GM10266 (cell line): Measurements from ENCODE around the gene TENT4A.
"Not testable (repeated sequence)": the region's sequence is repeated elsewhere in the genome, so short reads cannot be mapped to it uniquely, and the experiment has no call there.

Experiments
- DNase-seq: peaks from one replicate; pipeline ENCODE4 v3.0.0; 2012; ENCODE audit errors: extremely low spot score
- CTCF ChIP-seq: IDR thresholded peaks from 2 replicates; pipeline ENCODE4 v1.5.1; 2012; ENCODE audit warnings: mild to moderate bottlenecking, low read depth; ENCODE audit not compliant: control insufficient read depth, insufficient read depth; ENCODE audit errors: missing control alignments

TENT4A gene

GRCh38 chr5:6768590-6769230 lies 55.5 kb downstream of the TENT4A start:
- no peak for TF ChIP-seq CTCF
- no peak for DNase-seq

- TF ChIP-seq CTCF, result no peak
Observed at GRCh38 chr5:6770826-6771607, 57.8 kb downstream of the TENT4A start.

DNA sequence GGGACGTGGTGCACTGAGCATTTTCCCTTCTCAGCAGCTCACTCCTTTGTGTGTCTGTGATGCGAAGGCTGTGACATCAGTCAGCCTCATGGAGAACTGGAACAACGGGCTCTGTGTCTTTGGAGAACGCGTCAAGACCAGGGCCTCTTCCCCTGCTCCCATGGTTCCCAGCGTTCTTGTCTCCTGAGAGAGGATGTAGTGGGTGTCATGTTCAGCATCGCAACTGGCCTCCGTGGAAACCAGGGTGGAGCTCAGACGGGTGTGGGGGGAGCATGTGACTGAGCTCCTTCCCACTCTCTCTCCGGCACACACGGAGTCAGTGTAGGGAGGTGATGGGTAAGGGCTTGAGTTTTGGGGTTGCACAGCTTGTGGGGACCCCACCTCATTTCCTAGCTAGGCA lies 59.7 kb downstream of the TENT4A start:
- no peak for DNase-seq

More at GRCh38 chr5:6770826-6771607, 57.8 kb downstream of the TENT4A start:
- DNase-seq, result no peak

GRCh38 chr5:6773342-6774035 lies 60.3 kb downstream of the TENT4A start:
- no peak for TF ChIP-seq CTCF
- DNase-seq, result no peak

More for the DNA sequence above, 59.7 kb downstream of the TENT4A start:
- TF ChIP-seq CTCF, result no peak

DNA sequence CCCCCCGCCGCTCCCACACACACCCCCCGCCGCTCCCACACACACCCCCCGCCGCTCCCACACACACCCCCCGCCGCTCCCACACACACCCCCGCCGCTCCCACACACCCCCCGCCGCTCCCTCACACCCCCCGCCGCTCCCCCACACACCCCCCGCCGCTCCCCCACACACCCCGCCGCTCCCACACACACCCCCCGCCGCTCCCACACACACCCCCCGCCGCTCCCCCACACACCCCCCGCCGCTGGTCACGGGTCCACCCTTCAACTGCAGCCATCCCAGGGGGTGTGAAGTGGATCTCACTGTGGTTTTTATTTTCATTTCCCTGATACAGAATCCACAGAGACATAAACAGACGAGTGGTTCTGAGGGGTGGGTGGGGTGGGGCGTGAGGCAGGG lies 61.0 kb downstream of the TENT4A start:
- not testable (repeated sequence) for DNase-seq

- TF ChIP-seq CTCF, result no peak
- DNase-seq, result no peak
Observed at GRCh38 chr5:6774721-6775204, 61.5 kb downstream of the TENT4A start.

- DNase-seq, result no peak
- TF ChIP-seq CTCF, result no peak
Observed at GRCh38 chr5:6775571-6775970, 62.3 kb downstream of the TENT4A start.
